OCI-LY3 (cell line): ENCODE data around the gene SPTSSB.
A peak's percentile ranks its signal among the peaks of the same experiment; 100 is the strongest.

Experiments
- H2AFZ ChIP-seq: fragments of 200-600, 300-600 bp; shearing (Covaris generic); 2 replicates; pipeline ENCODE4 v1.6.0; 2014; ENCODE audit warnings: antibody characterized with exemption, low read depth, low read length
- H3K27ac ChIP-seq: fragments of 200-600, 300-600 bp; sonication (generic); 2 replicates; pipeline ENCODE4 v1.5.1; 2014; ENCODE audit warnings: mild to moderate bottlenecking, low read length, moderate library complexity, mixed read lengths
- H3K27me3 ChIP-seq: fragments of 200-600, 300-600 bp; sonication (generic); 2 replicates; pipeline ENCODE4 v1.6.1; 2014; ENCODE audit warnings: low read depth, low read length, mixed read lengths
- H3K36me3 ChIP-seq: fragments of 200-600, 300-600 bp; sonication (generic); replicated peaks from 2 replicates; pipeline ENCODE3; 2014; ENCODE audit warnings: low read depth, low read length, mixed read lengths
- H3K4me1 ChIP-seq: fragments of 300-600, 200-600 bp; sonication (generic); 2 replicates; pipeline ENCODE4 v1.6.1; 2014; ENCODE audit warnings: low read length, mixed read lengths
- H3K4me2 ChIP-seq: fragments of 200-600, 300-600 bp; sonication (generic); 2 replicates; pipeline ENCODE4 v1.6.1; 2014; ENCODE audit warnings: low read length, mixed read lengths
- H3K4me3 ChIP-seq: fragments of 300-600, 200-600 bp; sonication (generic); 2 replicates; pipeline ENCODE4 v1.5.1; 2014; ENCODE audit warnings: antibody characterized with exemption, mild to moderate bottlenecking, low read length, moderate library complexity
- H3K79me2 ChIP-seq: fragments of 300-600, 200-600 bp; shearing (Covaris generic); 2 replicates; pipeline ENCODE4 v1.6.1; 2014; ENCODE audit warnings: mild to moderate bottlenecking, low read length, mixed read lengths
- H3K9ac ChIP-seq: fragments of 300-600, 200-600 bp; shearing (Covaris generic); 2 replicates; pipeline ENCODE4 v1.6.0; 2014; ENCODE audit warnings: mild to moderate bottlenecking, low read length, moderate library complexity
- H3K9me3 ChIP-seq: fragments of 200-600, 300-600 bp; shearing (Covaris generic); 2 replicates; pipeline ENCODE4 v1.6.1; 2014; ENCODE audit warnings: low read length, mixed read lengths; ENCODE audit not compliant: insufficient read depth
- H4K20me1 ChIP-seq: fragments of 200-600, 300-600 bp; sonication (generic); 2 replicates; pipeline ENCODE4 v1.6.1; 2016; ENCODE audit warnings: low read length, mixed read lengths; ENCODE audit not compliant: insufficient read depth
- CTCF ChIP-seq: fragments of 200-600, 300-600 bp; sonication (generic); IDR thresholded peaks from 2 replicates; pipeline ENCODE4 v1.5.1; 2014; ENCODE audit warnings: antibody characterized with exemption, low read length, low read depth
- EZH2phosphoT487 ChIP-seq: fragments of 200-600 bp; shearing (Covaris generic); IDR thresholded peaks from 2 replicates; pipeline ENCODE4 v1.6.1; 2018; ENCODE audit warnings: antibody characterized with exemption, mixed run types, low read depth

SPTSSB gene

DNA sequence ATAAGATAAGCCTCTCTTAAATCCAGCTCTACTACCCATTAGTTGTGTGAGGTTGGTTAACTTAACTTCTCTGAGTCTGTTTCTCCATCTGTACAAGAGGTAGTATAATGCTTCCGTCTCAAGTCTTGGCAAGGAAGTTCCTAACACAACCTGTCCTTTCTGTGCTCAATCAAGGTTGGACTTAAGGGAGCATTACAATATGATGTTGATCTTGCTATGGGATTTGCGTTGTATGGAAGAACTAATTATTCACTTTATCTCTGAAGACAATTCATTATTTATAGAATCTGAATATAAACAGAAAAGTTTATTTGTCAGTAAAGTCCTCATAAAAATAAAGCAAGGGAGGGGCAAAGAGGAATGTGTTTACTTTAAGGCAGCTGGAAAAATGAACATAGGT, 18.9 kb upstream of the SPTSSB start:
- Histone ChIP-seq H3K4me1 (peaks cover 16% of the 10 kb centered on the region), H3K4me2 (no peak overlapping the region), H3K9me3 (peaks cover 6% of the 10 kb centered on the region; the same call in 1 of the 2 replicates), H3K4me3 (no peak overlapping the region), H3K36me3 (no peaks in the 10 kb centered on the region), H2AFZ (no peak overlapping the region), H4K20me1 (no peaks in the 10 kb centered on the region), H3K9ac (no peak overlapping the region), H3K27ac (no peak overlapping the region), H3K27me3 (no peaks in the 10 kb centered on the region), H3K79me2 (no peaks in the 10 kb centered on the region)
- TF ChIP-seq CTCF, result no peak
- no peak for TF ChIP-seq EZH2phosphoT487

DNA sequence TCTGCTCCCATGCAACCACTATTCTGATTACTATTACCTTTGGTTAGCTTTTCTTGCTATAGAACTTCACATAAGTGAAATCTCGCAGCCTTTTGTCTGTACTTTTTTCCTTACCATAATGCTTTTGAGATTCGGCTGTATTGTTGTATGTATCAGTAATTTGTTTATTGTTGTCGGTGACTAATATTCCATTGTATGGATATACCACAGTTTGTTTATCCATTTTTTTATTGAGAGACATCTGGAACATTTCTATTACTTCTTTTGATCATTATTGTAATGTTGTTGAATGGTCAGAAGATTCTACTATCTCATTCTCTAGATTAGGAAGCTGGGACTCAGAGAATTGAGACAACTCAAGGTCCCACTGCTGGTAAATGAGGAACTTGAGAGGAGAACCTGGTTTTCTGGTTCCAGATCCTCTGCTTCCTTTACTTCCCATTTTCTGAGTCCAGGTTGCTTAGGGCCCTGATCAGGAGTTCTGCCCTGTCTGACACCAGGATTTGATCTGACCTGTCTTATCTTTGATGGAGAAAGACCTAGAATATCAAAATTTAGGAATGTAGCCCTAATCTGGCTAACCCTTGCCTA, 18.2 kb upstream of the SPTSSB start:
- no peak overlapping the region for H3K4me3 ChIP-seq
- TF ChIP-seq CTCF (no peak), EZH2phosphoT487 (no peak)
- peaks cover 6% of the 10 kb centered on the region; the same call in 1 of the 2 replicates for H3K9me3 ChIP-seq
- no peaks in the 10 kb centered on the region for H3K79me2 ChIP-seq
- no peaks in the 10 kb centered on the region for H3K36me3 ChIP-seq
- H3K4me2 ChIP-seq, result no peak overlapping the region
- H3K9ac ChIP-seq, result no peak overlapping the region
- no peaks in the 10 kb centered on the region for H4K20me1 ChIP-seq
- peaks cover 16% of the 10 kb centered on the region for H3K4me1 ChIP-seq
- no peak overlapping the region for H3K27ac ChIP-seq
- no peak overlapping the region for H2AFZ ChIP-seq
- no peaks in the 10 kb centered on the region for H3K27me3 ChIP-seq

DNA sequence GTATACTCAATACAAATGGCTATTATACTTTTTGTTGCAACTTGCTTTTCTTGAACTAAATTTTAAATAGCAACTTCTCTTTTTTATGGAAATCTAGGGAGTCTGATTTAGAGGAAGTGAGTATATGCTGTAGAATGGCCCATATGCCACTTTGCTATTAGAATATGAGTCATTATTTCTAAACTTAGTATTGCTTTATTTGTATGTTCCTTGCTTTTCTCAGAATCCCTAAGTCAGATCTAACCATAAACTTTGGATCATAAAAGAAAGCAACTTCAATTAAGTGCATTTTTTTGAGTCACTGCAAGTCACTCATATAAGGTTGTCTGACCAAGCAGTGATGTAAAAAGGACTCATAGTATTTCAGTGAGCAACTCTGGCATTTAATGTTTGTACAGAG, 17.5 kb upstream of the SPTSSB start:
- Histone ChIP-seq H3K4me1 (peaks cover 16% of the 10 kb centered on the region), H3K4me2 (peak overlapping the region; percentile 36), H2AFZ (no peak overlapping the region), H3K79me2 (no peaks in the 10 kb centered on the region), H3K4me3 (no peak overlapping the region), H3K27ac (no peak overlapping the region), H3K9ac (no peak overlapping the region), H3K36me3 (no peaks in the 10 kb centered on the region), H4K20me1 (no peaks in the 10 kb centered on the region), H3K9me3 (peaks cover 6% of the 10 kb centered on the region; the same call in 1 of the 2 replicates), H3K27me3 (no peaks in the 10 kb centered on the region)
- TF ChIP-seq EZH2phosphoT487 (no peak), CTCF (no peak)

DNA sequence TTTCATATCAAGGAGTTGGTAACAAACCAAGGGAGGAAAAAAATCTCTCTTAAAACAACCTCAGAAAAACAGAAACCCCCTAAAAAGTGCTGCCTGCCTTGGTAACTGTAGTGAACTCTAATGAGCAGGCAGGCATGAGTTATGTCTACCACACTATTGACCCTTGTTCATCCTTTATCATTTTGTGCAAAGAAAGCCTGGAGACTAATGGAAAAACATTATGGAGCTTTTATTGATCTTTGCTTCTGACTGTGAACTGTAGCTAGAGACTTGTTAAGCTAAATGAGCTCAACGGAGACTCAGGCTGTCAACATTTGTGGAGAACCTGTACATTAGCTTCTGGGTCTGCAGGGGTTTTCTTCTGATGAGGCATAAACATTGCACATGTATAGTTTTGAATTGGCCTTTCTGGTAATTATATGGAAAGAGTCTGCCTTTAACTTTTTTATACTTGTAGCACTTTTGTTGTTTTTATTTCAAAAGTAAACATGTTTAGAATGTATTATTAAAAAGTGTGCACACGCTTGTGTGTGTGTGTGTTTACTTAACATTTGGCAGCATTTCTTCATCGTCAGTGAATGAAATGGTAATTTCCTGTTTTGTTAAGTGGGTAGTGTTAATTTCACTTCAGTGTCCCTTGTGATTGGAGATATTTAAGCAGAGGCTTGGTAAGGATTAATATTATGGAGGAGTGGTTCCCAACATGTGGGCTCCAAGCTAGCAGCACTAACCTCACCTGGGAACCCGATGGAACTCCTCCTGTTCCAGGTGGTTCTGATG, 15.9 kb upstream of the SPTSSB start:
- Histone ChIP-seq H3K9me3 (peaks cover 6% of the 10 kb centered on the region; the same call in 1 of the 2 replicates), H3K4me1 (peaks cover 16% of the 10 kb centered on the region), H4K20me1 (no peaks in the 10 kb centered on the region), H3K36me3 (no peaks in the 10 kb centered on the region), H3K9ac (no peak overlapping the region), H3K27me3 (no peaks in the 10 kb centered on the region), H3K4me3 (no peak overlapping the region), H2AFZ (no peak overlapping the region), H3K79me2 (no peaks in the 10 kb centered on the region), H3K4me2 (no peak overlapping the region), H3K27ac (no peak overlapping the region)
- TF ChIP-seq EZH2phosphoT487 (no peak), CTCF (no peak)
